Muscle of arm (tissue), 12 donors: ENCODE results near the gene NRBF2. TPM values are rescaled to one million over a fixed set of nuclear protein-coding genes. Genes with fewer than 3 reads are reported as not detected.
A peak's percentile ranks its signal among the peaks of the same experiment; 100 is the strongest.

ENCODE experiments used
- DNase-seq: peaks from one replicate; pipeline ENCODE4 v3.0.0-alpha.2; 2013
- polyA plus RNA-seq, 12 donors: library from polyadenylated mRNA; unstranded; fragments of 120-200 nt; gene quantifications; one replicate each; pipeline ENCODE4 v1.2.1, GENCODE V29; 2013; ENCODE audit not compliant: insufficient read length in 12 of 12

The NRBF2 gene
- polyA plus RNA-seq, 12 donors: 9.7 to 24.7 (median 17.7) TPM; not detected in 1

DNA sequence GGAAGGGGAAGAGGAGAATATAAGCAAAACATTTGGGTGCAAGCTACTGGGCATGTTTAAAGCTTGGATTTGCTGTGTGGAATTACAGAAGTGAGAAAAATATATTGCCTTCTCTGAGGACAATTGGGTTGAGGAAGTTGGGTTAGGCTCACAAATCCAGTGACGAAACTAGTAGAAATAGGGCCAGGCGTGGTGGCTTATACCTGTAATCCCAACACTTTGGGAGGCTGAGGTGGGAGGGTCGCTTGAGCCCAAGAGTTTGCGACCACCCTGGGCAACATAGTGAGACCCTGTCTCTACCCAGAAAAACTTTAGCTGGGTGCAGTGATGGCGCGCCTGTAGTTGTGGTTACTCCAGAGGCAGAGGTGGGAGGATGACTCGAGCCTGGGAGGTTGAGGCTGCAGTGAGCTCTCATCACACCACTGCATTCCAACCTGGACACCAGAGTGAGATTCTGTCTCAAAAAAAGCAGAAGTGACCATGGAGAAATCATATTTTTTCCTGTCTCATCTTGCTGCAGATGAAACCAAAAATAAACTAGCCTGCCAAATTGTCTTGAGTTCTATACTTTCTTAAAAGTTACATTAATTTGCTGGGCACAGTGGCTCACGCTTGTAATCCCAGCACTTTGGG, 22.4 kb downstream of the NRBF2 start:
- DNase-seq: no peak

- DNase-seq: no peak
Observed at GRCh38 chr10:63156236-63156635, 23.1 kb downstream of the NRBF2 start.

DNA sequence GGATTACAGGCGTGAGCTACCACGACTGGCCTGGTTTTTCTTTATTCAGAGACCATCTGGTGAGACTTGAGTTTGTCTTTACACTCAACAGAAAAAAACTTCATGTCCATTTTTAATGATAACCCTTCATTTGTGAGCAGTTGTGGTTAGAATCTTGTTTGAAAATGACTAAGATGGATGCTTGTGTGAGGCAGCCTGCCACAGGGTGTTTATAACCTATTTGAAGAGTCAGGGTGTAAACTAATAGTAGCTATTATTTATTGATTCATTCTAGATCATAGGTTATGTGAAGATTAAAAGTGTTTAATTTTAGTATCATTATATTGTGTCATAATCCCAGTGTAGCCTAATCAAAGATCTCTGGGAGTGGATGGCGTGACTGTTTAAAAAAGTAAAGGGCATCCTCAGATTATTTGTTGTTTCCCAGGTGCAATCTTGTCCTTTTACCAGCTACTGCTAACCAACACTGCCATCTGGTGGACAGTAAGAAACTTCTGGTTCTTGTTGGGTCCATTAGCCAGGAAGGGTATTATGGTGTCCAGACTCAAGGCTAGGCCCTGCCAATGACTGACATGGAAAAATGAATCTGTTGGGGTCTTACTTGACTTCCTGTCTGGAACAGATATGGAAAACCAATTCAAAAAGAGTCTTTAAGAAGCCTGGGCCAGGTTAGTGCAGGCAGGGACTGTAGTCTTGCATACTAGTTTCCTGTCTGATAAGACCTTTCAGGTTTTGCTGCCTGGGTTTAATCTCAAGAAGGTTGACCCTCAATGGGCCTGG, 24.9 kb downstream of the NRBF2 start:
- peak; percentile 81 for DNase-seq

DNA sequence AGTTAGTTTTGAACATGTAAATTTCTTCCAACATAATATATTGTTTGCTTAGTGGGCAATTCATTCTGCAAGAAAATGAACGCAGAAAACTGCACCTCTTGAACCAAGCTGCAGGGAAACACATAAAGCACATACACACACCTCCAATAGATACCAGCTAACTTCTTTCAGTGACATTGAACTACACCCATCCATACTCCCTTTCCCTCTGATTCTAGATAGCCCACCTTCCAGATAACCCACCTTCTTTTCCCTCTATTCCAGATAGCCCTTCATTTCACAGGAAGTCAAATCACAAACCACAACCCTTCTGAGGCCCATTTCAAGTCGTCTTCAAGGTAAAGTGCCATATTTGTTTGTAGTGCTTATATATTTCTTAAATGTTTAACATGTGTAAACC, 28.5 kb downstream of the NRBF2 start:
- no peak for DNase-seq

GRCh38 chr10:63164166-63164623, 31.1 kb downstream of the NRBF2 start:
- DNase-seq: peak; percentile 15

DNA sequence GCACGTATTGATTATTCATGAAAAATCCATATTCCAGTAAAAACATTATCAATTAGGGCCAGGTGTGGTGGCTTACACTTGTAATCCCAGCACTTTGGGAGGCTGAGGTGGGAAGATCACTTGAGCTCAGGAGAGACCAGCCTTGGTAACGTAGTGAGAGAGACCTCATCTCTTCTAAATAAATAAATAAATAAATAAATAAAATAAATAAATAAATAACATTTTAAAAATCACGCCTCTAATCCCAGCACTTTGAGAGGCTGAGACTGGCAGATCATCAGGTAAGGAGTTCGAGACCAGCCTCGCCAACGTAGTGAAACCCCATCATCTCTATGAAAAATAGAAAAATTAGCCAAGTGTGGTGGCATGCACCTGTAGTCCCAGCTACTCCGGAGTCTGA, 32.1 kb downstream of the NRBF2 start:
- no peak for DNase-seq

DNA sequence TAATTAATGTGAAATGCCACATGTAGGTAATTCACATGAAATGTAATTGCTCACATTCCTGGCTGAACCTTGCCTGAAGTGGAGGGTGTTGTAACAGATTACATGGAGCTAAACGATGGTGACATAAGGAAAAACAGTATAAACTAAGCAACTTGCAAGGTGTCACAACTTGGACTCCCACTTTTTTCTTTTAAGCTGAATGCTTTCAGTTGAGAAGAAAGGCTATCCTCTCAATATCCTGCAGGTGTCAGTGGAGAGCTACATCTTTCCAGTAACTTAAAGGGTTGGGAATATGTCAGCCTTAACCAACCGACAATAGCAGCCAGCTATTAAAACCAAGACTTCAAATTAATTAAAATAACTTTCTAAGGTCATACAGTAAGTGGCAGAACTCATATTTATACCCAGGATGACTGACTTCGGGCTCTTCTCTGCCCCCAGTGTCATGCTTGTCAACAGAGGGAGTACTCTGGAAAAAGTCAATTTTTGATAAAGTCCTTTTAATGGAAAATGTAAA, 33.7 kb downstream of the NRBF2 start:
- peak; percentile 70 for DNase-seq

- no peak for DNase-seq
Observed at GRCh38 chr10:63168821-63169462, 35.8 kb downstream of the NRBF2 start.

DNA sequence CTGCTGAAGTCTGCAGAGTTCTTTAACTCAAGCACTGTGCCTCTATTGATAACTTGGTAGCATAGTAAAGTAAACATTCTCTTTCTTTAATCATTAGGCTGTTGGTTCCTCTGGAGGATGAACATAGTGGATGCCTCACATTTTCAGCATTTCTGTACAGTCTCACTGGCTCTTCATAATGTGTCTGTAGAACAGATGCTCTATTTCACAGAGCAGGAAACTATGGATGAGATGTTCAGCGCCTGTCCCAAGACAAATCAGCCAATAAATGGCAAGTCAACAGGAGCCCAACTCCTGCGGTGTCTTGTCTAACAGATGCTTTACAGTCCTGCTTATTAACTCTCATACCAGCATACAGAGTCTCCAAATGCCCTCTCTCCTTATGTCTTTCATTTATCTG, 36.5 kb downstream of the NRBF2 start:
- no peak for DNase-seq

DNA sequence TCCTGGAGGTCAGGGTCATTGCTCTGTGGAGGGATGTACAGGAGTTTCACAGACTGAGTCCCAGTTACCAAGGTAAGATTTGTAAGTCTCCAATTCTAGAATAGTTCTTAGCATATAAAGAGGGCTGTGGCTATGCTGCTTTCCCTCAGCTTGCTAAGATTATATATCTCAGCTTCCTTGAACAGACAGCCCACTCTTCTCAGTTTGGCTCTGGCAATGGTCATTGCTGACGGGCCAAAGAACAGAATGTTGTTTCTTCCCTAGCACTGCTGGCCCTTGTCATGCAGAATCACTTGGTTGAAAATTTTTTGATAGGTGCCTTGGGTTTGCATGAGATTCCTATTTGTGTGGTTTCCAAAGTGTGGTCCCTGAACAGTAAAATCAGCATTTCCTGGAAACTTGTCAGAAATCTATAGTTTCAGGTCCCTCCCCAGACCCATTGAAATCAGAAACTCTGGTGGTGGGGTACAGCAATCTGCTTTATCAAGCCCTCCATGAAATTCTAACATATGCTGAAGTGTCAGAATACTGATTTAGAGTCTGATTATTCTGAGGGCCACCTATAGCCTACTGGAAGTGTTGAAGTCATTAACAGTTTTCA, 38.2 kb downstream of the NRBF2 start:
- DNase-seq: no peak

DNA sequence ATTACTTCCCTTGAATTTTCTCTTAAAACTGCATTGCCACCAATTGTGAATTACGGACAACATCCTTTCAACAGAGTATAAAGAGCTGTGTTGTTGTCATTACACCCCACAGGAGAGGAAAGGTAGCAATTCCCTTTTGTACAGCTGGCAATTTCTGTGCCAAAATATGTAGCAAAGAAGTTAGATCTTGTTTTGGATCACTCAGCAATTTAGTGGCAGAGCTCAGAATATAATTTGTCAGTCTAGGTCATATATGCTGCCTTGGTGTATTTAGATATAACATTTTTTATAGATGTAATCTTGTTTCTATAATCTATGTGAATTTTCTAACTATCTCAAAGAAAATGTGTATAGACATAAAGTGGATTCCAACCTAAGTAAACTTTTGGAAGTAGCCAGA, 38.8 kb downstream of the NRBF2 start:
- DNase-seq: no peak

- DNase-seq: no peak
Observed at GRCh38 chr10:63173468-63174232, 40.5 kb downstream of the NRBF2 start.

DNA sequence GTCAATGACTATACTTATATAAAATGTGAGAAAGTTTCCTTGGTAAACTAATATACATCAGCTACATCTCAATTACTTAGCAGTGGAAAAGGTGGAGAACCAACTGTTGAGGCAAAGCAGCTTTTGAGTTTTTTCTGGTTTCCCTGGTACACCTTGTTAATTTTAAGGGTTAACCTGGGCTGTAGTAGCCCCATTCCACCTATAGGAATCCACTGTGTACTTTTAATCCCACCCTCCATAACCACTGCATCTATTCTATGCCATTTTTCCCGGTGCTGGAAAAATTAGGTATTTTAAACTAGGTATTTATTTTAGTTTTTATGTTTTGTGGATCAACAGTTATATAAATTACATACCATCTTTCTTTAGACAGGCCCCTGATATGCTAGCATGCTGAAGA, 42.4 kb downstream of the NRBF2 start:
- DNase-seq: no peak

GRCh38 chr10:63192826-63193225, 59.7 kb downstream of the NRBF2 start:
- no peak for DNase-seq

DNA sequence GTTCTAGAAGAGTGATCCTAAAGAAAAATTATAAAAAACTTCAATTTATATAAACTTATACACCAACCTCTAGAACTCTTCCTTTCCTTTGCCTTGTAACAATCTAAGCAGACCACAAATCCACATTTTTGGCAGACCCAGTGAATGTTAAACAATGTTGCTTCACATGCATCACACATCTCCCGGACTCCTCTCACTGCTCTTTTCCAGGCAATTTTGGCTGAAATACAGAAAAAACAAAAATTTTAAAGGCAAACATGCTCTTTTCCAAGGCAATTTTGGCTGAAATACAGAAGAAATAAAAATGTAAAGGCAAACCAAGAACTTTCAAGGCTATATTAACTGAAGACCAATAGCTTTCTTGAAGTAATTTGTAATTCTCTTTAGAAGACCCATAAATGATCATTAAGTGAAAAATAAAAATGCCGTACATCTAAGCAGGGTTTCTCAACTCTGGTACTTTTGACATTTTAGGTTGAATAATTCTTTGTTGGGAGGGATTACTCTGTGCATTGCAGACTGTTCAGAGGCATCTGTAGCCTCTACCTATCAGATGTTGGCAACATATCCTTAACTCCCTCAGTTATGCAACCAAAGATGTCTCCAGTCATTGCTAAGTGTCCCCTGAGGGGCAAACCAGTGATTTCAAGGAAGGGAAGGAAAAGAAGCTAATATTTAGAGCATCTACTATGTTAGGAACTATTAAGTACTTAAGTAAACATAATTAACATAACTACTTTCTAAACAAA, 64.4 kb downstream of the NRBF2 start:
- peak; percentile 72 for DNase-seq

- DNase-seq: no peak
Observed at GRCh38 chr10:63199716-63200115, 66.6 kb downstream of the NRBF2 start.

- peak; percentile 13 for DNase-seq
Observed at GRCh38 chr10:63200431-63200830, 67.3 kb downstream of the NRBF2 start.

- no peak for DNase-seq
Observed at GRCh38 chr10:63201118-63201517, 68.0 kb downstream of the NRBF2 start.
